Esophagus squamous epithelium (tissue), 5 donors: Measurements from ENCODE around the gene CTSE. TPM values are rescaled to one million over a fixed set of nuclear protein-coding genes. Genes with fewer than 3 reads are reported as not detected.
"Not testable (repeated sequence)": the region's sequence is repeated elsewhere in the genome, so short reads cannot be mapped to it uniquely, and the experiment has no call there.

Experiments used
- DNase-seq: peaks from one replicate; lab custom pipeline; 2025; lab: John Stamatoyannopoulos, UW
- H3K27ac ChIP-seq, 4 donors: fragments of 200-600 bp; sonication (generic); one replicate each; pipeline ENCODE4 v1.5.1; 2016 to 2019; ENCODE audit warnings: mild to moderate bottlenecking in 1 of 4
- H3K27me3 ChIP-seq, 4 donors: fragments of 200-600 bp; sonication (generic); 1 replicate in 3 of 4; 2 replicates in 1 of 4; pipeline versions ENCODE4 v1.5.1 to v1.6.0; 2017 to 2021; ENCODE audit warnings: antibody characterized with exemption in 1 of 4
- H3K36me3 ChIP-seq, 3 donors: fragments of 200-600 bp; sonication (generic); one replicate each; pipeline ENCODE4 v1.5.1; 2016 to 2019
- H3K4me1 ChIP-seq, 3 donors: fragments of 200-600 bp; sonication (generic); one replicate each; pipeline ENCODE4 v1.5.1; 2017 to 2019
- H3K4me3 ChIP-seq, 4 donors: fragments of 200-600 bp; sonication (generic); 1 replicate in 3 of 4; 2 replicates in 1 of 4; pipeline ENCODE4 v1.5.1; 2016 to 2019; ENCODE audit warnings: mild to moderate bottlenecking in 2 of 4, moderate library complexity in 1 of 4
- H3K9me3 ChIP-seq, 3 donors: fragments of 200-600 bp; sonication (generic); one replicate each; pipeline ENCODE4 v1.5.1; 2016 to 2019
- CTCF ChIP-seq, 6 experiments: fragments of 450-650 bp in 4 of 6; fragments of 200-600 bp in 2 of 6; sonication (generic) in 2 of 6; IDR thresholded peaks; one replicate each; pipeline ENCODE4 v1.5.1; 2016 to 2019; ENCODE audit warnings: antibody characterized with exemption in 6 of 6, mild to moderate bottlenecking in 4 of 6, moderate library complexity in 4 of 6
- POLR2A ChIP-seq, 4 donors: fragments of 450-650 bp; IDR thresholded peaks; one replicate each; pipeline ENCODE4 v1.6.1; 2017; ENCODE audit warnings: antibody characterized with exemption in 4 of 4, mild to moderate bottlenecking in 4 of 4, moderate library complexity in 3 of 4
- WGBS, 2 donors: methylation state at CpG; one replicate each; pipeline ENCODE4 v1.1.5; 2018; 5-methylcytosine and 5-hydroxymethylcytosine counted together
- intact Hi-C: fragments of 100-400 bp; cut with DNase I; formaldehyde crosslinking; loops from one replicate; pipeline ENCODE4 v1.15.0; 2022
- total RNA-seq, 4 donors: library from RNA; depleted of rRNA; stranded (reverse); fragments of >200 nt; gene quantifications; one replicate each; pipeline ENCODE4 v1.1.0, GENCODE V29; 2016
- donor health status: DM: yes; HTN: yes; CAD: no.

Gene CTSE
- total RNA-seq, 4 donors from 2014 or later = 0.32 to 0.48 (median 0.38) TPM; not detected in 1

GRCh38 chr1:206066479-206067171 is 42.9 kb upstream of the CTSE start:
- 70 to 80% methylated on average over 5 of the region's 6 CpGs for WGBS, 2 donors
- TF ChIP-seq CTCF (IDR thresholded peaks at IDR 0.05) (no peak), POLR2A (IDR thresholded peaks at IDR 0.05) (no peak)
- DNase-seq = no peak
- H3K27me3 ChIP-seq = peaks cover 0 to 10% (median 0%) of the 10 kb centered on the region in 4 donors
- H3K36me3 ChIP-seq = no peaks in the 10 kb centered on the region
- no peak overlapping the region for H3K27ac ChIP-seq
- H3K4me1 ChIP-seq = no peaks in the 10 kb centered on the region
- intact Hi-C loops = no loop called here
- H3K4me3 ChIP-seq = no peak overlapping the region
- H3K9me3 ChIP-seq = no peaks in the 10 kb centered on the region

- Histone ChIP-seq H3K4me1 (no peaks in the 10 kb centered on the region), H3K4me3 (no peak overlapping the region), H3K27ac (no peak overlapping the region), H3K27me3 (peaks cover 0 to 10% (median 0%) of the 10 kb centered on the region in 4 donors), H3K9me3 (no peaks in the 10 kb centered on the region), H3K36me3 (no peaks in the 10 kb centered on the region)
- 75 to 80% methylated on average over 3 to 4 of the region's 4 CpGs for WGBS, 2 donors
- no peak for TF ChIP-seq CTCF (IDR thresholded peaks at IDR 0.05)
- intact Hi-C loops = no loop called here
- no peak for DNase-seq
These were observed 42.0 kb upstream of the CTSE start for GRCh38 chr1:206065547-206066145.

GRCh38 chr1:206064501-206064900 is 40.8 kb upstream of the CTSE start:
- H3K4me1 ChIP-seq, H3K9me3 ChIP-seq, H3K27me3 ChIP-seq, DNase-seq, H3K36me3 ChIP-seq, intact Hi-C loops, H3K27ac ChIP-seq, H3K4me3 ChIP-seq: not testable (repeated sequence)
- WGBS, 2 donors = 100% methylated on average over 1 of the region's 25 CpGs; no CpG with 5 or more reads in 1 of the 2 donors

GRCh38 chr1:206064001-206064400 is 40.3 kb upstream of the CTSE start:
- H3K27ac ChIP-seq, H3K36me3 ChIP-seq, H3K27me3 ChIP-seq, H3K4me1 ChIP-seq, H3K4me3 ChIP-seq, intact Hi-C loops, H3K9me3 ChIP-seq, DNase-seq: not testable (repeated sequence)
- no CpG with 5 or more reads among the region's 35 CpGs for WGBS, 2 donors

- DNase-seq = no peak
- H3K9me3 ChIP-seq = no peaks in the 10 kb centered on the region
- intact Hi-C loops = no loop called here
- no peak overlapping the region for H3K27ac ChIP-seq
- H3K36me3 ChIP-seq = no peaks in the 10 kb centered on the region
- TF ChIP-seq POLR2A (IDR thresholded peaks at IDR 0.05) (no peak), CTCF (IDR thresholded peaks at IDR 0.05) (no peak)
- H3K4me1 ChIP-seq = no peaks in the 10 kb centered on the region
- H3K4me3 ChIP-seq = no peak overlapping the region
- no peaks in the 10 kb centered on the region for H3K27me3 ChIP-seq
- WGBS, 2 donors = 82 to 94% methylated on average over 4 to 5 of the region's 6 CpGs
These were observed 38.8 kb upstream of the CTSE start for GRCh38 chr1:206062464-206062863.

GRCh38 chr1:206060844-206061243 is 37.1 kb upstream of the CTSE start:
- 83 to 97% methylated on average over 3 of the region's 3 CpGs for WGBS, 2 donors
- no peaks in the 10 kb centered on the region for H3K27me3 ChIP-seq
- no peaks in the 10 kb centered on the region for H3K9me3 ChIP-seq
- intact Hi-C loops = no loop called here
- no peak overlapping the region for H3K27ac ChIP-seq
- TF ChIP-seq CTCF (IDR thresholded peaks at IDR 0.05) (no peak), POLR2A (IDR thresholded peaks at IDR 0.05) (no peak)
- no peak for DNase-seq
- no peak overlapping the region for H3K4me3 ChIP-seq
- H3K36me3 ChIP-seq = no peaks in the 10 kb centered on the region
- H3K4me1 ChIP-seq = no peaks in the 10 kb centered on the region
